Fibroblast of mammary gland (primary cell): ENCODE data around the gene SREBF1.

ENCODE experiments used
- DNase-seq: peaks from one replicate; pipeline ENCODE4 v3.0.0-alpha.2; 2010; ENCODE audit warnings: low read depth
- H3K4me3 ChIP-seq: 2 replicates; pipeline ENCODE4 v1.5.1; 2011; ENCODE audit warnings: low read depth, mild to moderate bottlenecking, low read length, moderate library complexity; ENCODE audit not compliant: control insufficient read depth
- TF ChIP-seq, protein P1 (sequence below): conservative IDR thresholded peaks from 2 replicates; pipeline ENCODE4 v1.5.1; 2011; ENCODE audit warnings: low read depth, low read length, inconsistent platforms; ENCODE audit not compliant: control insufficient read depth, insufficient read depth

SREBF1 gene

DNA sequence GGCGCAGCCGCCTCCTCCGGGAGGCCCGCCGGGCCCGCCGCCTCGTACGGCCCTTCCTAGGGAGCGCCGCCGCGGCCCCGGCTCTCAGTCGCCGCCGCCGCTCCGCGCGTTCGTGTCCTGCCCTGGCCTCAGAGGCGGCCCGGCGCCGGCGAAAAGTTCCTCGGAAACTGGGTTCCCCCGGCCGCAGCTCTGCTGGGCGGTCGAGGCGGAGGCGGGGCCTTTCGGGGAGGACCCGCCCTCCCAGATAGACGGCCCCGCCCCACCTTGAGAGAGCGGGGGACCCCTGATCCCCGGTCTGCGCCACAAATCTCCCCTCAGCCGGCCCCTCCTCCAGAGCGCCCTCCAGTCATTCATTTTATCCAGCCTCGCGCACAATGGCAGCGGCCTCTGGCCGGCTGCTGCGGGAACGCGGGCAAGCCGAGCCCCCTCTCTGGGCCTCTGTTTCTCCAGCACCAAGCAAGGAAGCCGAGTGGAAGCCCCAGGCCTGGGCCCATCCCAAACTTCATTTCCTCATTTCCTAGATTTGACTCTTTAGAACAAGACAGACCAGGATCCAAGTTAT is at the start of gene SREBF1:
TSS of gene SREBF1 (minus strand) at position 169 of the 562 bp plus-strand sequence. CDS start 169 bp downstream, outside the sequence.
- TF ChIP-seq, protein P1, sequence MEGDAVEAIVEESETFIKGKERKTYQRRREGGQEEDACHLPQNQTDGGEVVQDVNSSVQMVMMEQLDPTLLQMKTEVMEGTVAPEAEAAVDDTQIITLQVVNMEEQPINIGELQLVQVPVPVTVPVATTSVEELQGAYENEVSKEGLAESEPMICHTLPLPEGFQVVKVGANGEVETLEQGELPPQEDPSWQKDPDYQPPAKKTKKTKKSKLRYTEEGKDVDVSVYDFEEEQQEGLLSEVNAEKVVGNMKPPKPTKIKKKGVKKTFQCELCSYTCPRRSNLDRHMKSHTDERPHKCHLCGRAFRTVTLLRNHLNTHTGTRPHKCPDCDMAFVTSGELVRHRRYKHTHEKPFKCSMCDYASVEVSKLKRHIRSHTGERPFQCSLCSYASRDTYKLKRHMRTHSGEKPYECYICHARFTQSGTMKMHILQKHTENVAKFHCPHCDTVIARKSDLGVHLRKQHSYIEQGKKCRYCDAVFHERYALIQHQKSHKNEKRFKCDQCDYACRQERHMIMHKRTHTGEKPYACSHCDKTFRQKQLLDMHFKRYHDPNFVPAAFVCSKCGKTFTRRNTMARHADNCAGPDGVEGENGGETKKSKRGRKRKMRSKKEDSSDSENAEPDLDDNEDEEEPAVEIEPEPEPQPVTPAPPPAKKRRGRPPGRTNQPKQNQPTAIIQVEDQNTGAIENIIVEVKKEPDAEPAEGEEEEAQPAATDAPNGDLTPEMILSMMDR: no peak
- peak within 1 kb of the TSS; percentile 74 for H3K4me3 ChIP-seq
- DNase-seq: no peak

DNA sequence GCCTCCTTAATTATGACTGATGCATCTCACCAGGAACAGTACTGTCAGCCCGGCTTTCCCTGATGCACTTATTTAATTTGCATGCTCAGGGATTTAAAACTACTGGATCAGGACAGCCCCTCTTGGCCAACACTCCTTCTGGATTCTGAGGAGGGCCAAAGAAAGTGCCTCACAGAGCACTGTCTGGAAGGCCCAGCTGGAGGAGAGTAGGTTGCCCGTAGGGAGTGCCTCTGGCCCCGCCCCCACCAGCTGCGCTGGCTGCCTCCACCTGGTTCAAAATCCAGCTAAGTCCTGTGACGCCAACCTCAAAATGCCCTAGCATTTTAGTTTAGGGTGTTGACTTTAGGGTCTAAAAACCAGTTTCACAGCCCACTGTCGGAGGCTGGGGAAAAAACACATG is 49.4 kb upstream of the SREBF1 start:
- no peak for DNase-seq
- TF ChIP-seq, protein P1: no peak
- no peak overlapping the region for H3K4me3 ChIP-seq

DNA sequence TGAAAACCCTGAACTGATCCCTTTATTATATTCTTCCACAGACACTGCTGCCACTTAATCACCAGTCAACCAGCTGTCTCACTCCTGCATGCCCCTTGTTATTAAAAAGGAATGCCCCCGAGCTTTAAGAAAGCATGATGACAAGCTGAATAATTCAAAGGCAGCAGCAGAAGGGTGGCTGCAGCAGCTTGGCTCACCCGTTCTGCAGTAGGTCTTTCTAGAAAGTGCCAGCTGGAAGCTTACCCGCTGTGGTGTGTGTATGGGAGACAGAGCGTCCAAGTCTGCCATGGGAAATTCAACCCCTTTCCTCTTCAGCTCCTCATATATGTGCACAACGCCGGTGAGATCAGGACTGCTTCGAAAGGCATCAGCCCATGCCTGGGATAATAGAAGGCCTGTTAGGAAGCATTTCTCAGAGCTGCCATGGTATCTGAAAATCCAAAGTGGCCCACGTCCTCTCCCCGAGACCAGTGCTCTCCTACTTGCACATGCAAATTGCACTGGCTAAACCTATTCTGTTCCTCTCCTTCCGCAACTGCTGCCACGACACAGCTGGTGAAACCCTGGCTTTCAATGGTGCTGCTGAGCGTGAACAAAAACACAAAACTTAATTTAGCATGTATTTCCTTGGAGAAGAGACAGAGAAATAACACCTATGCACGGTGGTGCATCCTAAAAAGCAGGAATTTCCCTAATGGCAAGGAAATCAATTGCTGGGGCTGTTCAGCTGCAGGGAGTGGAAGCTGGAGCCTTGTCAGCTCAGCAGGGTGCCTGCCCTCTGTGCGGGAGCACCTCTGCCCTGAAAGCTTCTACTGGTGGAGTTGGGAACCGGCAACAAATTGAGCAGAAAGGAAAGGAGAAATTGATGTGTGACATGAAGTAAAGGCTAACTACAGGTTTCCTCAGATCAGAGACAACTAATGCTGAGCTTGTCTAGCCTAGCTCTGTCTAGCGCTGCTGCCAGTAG is 47.9 kb upstream of the SREBF1 start:
- H3K4me3 ChIP-seq: no peak overlapping the region
- TF ChIP-seq, protein P1: no peak
- DNase-seq: no peak

DNA sequence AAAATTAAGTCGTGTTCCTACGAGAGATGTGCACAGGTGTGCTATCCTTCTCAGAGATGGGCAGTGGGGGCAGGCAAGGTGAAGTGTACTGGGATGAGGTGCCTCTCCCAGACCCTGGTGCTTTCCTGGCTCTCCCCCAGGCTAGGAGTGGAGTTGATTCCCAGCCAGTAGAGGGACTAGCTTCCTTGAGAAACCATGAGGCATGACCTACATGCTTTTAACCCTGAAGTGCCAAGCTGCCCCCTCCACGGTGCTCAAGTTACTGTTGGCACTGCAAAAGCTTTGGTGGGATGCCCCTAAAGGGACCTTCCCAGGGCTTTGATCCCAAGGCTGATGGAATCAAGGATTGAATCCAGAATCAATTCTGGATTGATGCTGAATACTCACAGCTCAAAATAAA is 47.0 kb upstream of the SREBF1 start:
- no peak overlapping the region for H3K4me3 ChIP-seq
- TF ChIP-seq, protein P1: no peak
- DNase-seq: no peak

DNA sequence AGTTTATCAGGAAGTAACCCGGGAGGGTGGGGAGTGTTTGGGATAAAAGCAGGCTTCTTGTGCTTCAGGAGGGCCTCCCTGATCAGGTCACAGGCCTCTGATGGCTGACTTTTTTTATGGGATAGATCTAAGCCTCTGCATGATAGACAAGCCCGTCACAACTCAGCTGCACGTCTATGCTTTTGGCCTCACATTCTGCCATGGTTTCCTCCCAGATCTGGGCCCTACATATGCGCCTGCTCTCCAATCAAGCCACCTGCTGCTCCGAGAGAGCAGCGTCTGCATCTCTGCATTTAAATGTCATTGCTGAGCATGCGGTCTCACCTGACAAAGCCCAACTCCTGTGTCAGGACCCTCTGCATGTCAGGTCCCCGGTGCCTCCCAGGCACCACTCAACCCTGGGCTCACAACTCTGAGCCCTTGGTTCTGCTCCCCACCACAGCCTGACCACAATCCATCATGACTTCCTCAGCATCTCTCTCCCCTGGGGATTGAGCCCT is 45.3 kb upstream of the SREBF1 start:
- no peak overlapping the region for H3K4me3 ChIP-seq
- TF ChIP-seq, protein P1: no peak
- no peak for DNase-seq

DNA sequence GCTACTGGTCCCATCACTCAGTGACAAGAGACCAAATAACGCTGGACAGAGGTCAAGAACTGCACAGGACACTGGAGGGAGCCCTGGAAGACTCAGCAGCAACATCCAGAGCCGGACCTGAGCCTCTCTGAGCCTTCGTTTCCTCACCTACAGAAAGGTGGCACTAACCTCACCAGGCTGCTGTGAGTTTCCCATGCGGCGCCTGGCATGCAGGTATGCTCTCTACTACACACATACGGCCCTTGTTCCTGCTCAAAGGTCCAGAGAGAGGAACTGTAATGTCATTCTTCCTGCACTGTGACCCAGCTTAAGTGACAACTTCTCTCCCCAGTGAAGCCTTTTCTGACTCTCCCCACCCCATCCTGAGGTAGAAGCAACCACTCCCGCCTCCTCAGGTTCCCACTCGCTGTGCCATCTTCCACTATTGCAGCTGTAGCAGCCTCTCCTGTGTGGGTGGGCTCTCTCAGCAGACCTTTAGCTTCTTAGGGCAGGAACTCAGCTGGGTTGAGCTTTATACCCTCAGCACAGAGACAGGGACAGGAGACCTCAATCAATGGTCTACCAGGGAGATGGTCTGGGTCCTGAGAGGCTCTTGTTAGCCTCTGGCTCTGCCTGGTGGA is 43.9 kb upstream of the SREBF1 start:
- no peak overlapping the region for H3K4me3 ChIP-seq
- TF ChIP-seq, protein P1: no peak
- DNase-seq: no peak
